ENCODE results near the gene LRRC45.

GRCh38 chr17:81992306-81993102 lies 30.6 kb upstream of the LRRC45 start:
- TF ChIP-seq POLR2AphosphoS5 (IDR thresholded peaks at IDR 0.05; ENCODE audit: low read depth, low read length) (no peak), POLR2A (IDR thresholded peaks at IDR 0.05; ENCODE audit: low read depth, low read length) (no peak), PAX5 (IDR thresholded peaks at IDR 0.05; ENCODE audit: insufficient read depth, low read length, severe bottlenecking) (no peak), TAF1 (IDR thresholded peaks at IDR 0.05; ENCODE audit: low read depth, low read length) (no peak), SPI1 (IDR thresholded peaks at IDR 0.05; ENCODE audit: low read depth, low read length) (no peak), POU2F2 (IDR thresholded peaks at IDR 0.05; ENCODE audit: low read depth, low read length) (no peak)
